ENCODE results near the gene CHMP1B. TPM values are rescaled to one million over a fixed set of nuclear protein-coding genes. Genes with fewer than 3 reads are reported as not detected.

The CHMP1B gene
- total RNA-seq, 1 experiment from 2014 or later = 38.7 TPM

GRCh38 chr18:11901826-11902438 lies 50.7 kb downstream of the CHMP1B start:
- H2BK120ac ChIP-seq (ENCODE audit: low read depth, low read length, poor library complexity, severe bottlenecking) = no peak overlapping the region
- no peak overlapping the region for H3T11ph ChIP-seq (ENCODE audit: low read length)
- no peak overlapping the region for H2BK12ac ChIP-seq (ENCODE audit: insufficient read length, low read depth, low read length)
- no peak overlapping the region for H2BK15ac ChIP-seq (ENCODE audit: low read depth, low read length)
- no CpG with 5 or more reads among the region's 5 CpGs for WGBS (ENCODE audit: extremely low coverage, insufficient read length, low lambda C conversion rate)
- H3K79me2 ChIP-seq (ENCODE audit: insufficient read depth, low read length) = no peaks in the 10 kb centered on the region
- no peak overlapping the region for H4K5ac ChIP-seq (ENCODE audit: insufficient read length, low read depth, low read length)
- Mint-ChIP-seq H3K4me3 (no peak overlapping the region), H3K36me3 (ENCODE audit: insufficient read depth in 1 of 3, low read depth in 3 of 3) (peaks cover 0 to 9% (median 4%) of the 10 kb centered on the region in 3 experiments; a peak in 3 of 7 replicates), H3K9me3 (no peaks in the 10 kb centered on the region), H3K27me3 (ENCODE audit: low read depth) (no peaks in the 10 kb centered on the region), H3K4me1 (peaks cover 32 to 33% of the 10 kb centered on the region in 2 experiments), H3K27ac (no peak overlapping the region; a peak in 1 of 7 replicates)
- H3K9ac ChIP-seq (ENCODE audit: extremely low read depth, insufficient read length, low read length) = no peak overlapping the region
- H3K9me3 ChIP-seq (ENCODE audit: control insufficient read depth, low read depth, low read length) = no peaks in the 10 kb centered on the region
- no peak overlapping the region for H3K4me2 ChIP-seq (ENCODE audit: insufficient read depth, insufficient read length, low read length)
- no peak overlapping the region for H2AK5ac ChIP-seq (ENCODE audit: insufficient read length, low read length)
- H4K91ac ChIP-seq (ENCODE audit: insufficient read length, low read depth, low read length) = no peak overlapping the region
- no peak overlapping the region for H3K18ac ChIP-seq (ENCODE audit: insufficient read length, low read depth, low read length)
- H4K8ac ChIP-seq (replicated peaks; ENCODE audit: insufficient read length, low read depth, low read length) = no peak overlapping the region
- H3K4me1 ChIP-seq (ENCODE audit: insufficient read depth, low read length) = peaks cover 7% of the 10 kb centered on the region
- H2BK20ac ChIP-seq (ENCODE audit: low read depth, low read length, poor library complexity, severe bottlenecking) = no peak overlapping the region
- DNase-seq = no peak
- TF ChIP-seq CTCF (conservative IDR thresholded peaks at IDR 0.05) = no peak
- H3K27ac ChIP-seq (ENCODE audit: insufficient read length, low read depth, low read length) = no peak overlapping the region
- H2BK5ac ChIP-seq (ENCODE audit: insufficient read length, low read length) = no peak overlapping the region
- no peak overlapping the region for H3K23ac ChIP-seq (ENCODE audit: insufficient read length, low read depth, low read length)
- H2AFZ ChIP-seq (ENCODE audit: low read length) = no peak overlapping the region
- no peaks in the 10 kb centered on the region for H4K20me1 ChIP-seq (ENCODE audit: control insufficient read depth, insufficient read depth, insufficient read length)
- no peaks in the 10 kb centered on the region for H3K23me2 ChIP-seq (ENCODE audit: insufficient read length, low read depth, low read length, poor library complexity, severe bottlenecking)
- no peak overlapping the region for H3K14ac ChIP-seq (ENCODE audit: insufficient read depth, low read length)
- no peak overlapping the region for H3K4ac ChIP-seq (ENCODE audit: low read depth, low read length)
- no peak overlapping the region for H3K56ac ChIP-seq (ENCODE audit: insufficient read length, low read depth, low read length)
- no peaks in the 10 kb centered on the region for H3K27me3 ChIP-seq (ENCODE audit: insufficient read depth, low read length)
- no peaks in the 10 kb centered on the region for H3K79me1 ChIP-seq (ENCODE audit: insufficient read depth, low read depth, low read length, poor library complexity, severe bottlenecking)
